IPS-NIHi11 (cell line): ENCODE results near the gene FAM210A.
"Not testable (repeated sequence)": the region's sequence is repeated elsewhere in the genome, so short reads cannot be mapped to it uniquely, and the experiment has no call there.

Experiments
- DNase-seq: peaks from one replicate; pipeline ENCODE4 v3.0.0; 2012; ENCODE audit warnings: mixed read lengths, low spot score

FAM210A gene, protein sequence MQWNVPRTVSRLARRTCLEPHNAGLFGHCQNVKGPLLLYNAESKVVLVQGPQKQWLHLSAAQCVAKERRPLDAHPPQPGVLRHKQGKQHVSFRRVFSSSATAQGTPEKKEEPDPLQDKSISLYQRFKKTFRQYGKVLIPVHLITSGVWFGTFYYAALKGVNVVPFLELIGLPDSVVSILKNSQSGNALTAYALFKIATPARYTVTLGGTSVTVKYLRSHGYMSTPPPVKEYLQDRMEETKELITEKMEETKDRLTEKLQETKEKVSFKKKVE

GRCh38 chr18:13726232-13726971 is at the start of gene FAM210A, which contains the start of gene RNMT:
FAM210A (minus strand) TSS chr18:13726558; CDS start chr18:13682077, 44,481 bp downstream.
RNMT (plus strand) TSS chr18:13726673; CDS start chr18:13731518, 4,845 bp downstream.
- peak; percentile 92 for DNase-seq

DNA sequence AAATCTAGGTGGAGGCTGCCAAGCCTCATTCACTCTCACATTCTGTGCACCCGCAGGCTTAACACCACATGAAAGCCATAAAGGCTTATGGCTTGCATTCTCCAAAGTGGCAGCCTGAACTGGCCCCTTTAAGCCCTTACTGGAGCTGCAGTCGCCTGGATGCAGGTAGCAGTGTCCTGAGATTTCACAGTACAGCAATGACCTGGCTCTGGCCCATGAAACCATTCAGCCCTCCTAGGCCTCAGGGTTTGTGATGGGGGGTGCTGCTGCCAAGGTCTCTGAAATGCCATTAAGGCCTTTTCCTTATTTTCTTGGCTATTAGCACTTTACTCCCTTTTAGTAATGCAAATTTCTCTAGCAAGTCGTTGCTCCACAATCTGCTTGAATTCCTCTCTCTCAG is 48.7 kb upstream of the FAM210A start:
- no peak for DNase-seq

GRCh38 chr18:13762690-13763439 is 36.5 kb upstream of the FAM210A start:
- DNase-seq, result no peak

- no peak for DNase-seq
Measured at GRCh38 chr18:13760047-13760446, 33.7 kb upstream of the FAM210A start.

DNA sequence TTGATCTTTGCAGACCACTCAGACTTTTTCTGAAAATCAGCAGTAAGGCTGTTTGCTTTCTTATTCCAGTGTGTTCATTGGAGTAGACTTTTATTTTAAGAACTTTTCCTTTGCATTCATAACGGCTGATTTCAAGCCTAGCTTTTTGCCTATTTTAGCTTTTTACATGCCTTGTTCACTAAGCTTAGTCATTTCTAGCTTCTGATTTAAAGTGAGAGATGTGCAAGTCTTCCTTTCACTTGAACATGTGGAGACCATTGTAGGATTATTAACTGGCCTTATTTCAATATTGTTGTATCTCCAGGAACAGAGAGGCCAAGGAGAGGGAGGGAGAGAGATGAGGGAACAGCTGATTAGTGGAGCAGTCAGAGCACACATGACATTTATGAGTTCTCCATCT is 32.3 kb upstream of the FAM210A start:
- no peak for DNase-seq

- no peak for DNase-seq
Measured at GRCh38 chr18:13756671-13757070, 30.3 kb upstream of the FAM210A start.

- DNase-seq, result no peak
Measured at GRCh38 chr18:13756261-13756660, 29.9 kb upstream of the FAM210A start.

GRCh38 chr18:13751599-13751998 is 25.2 kb upstream of the FAM210A start:
- DNase-seq, result not testable (repeated sequence)

DNA sequence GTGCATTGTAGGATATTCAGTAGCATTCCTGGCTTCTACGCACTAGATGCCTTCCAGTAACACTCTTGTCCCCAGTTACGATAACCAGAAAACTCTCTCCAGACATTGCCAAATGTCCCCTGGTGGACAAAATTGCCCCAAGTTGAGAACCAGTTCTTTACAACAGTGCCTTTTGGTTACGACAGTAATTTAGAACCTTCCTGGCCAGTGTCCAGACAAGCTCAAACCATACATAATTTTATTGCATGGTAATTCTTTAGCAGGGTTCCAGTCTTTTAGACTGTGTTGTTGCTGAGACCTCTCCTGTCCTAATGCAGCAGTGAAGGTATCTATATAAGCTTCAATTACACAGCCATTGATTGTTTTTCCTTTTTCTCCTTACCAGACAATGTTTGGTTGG is 20.3 kb upstream of the FAM210A start:
- DNase-seq, result no peak

- DNase-seq, result no peak
Measured at GRCh38 chr18:13745696-13746095, 19.3 kb upstream of the FAM210A start.

DNA sequence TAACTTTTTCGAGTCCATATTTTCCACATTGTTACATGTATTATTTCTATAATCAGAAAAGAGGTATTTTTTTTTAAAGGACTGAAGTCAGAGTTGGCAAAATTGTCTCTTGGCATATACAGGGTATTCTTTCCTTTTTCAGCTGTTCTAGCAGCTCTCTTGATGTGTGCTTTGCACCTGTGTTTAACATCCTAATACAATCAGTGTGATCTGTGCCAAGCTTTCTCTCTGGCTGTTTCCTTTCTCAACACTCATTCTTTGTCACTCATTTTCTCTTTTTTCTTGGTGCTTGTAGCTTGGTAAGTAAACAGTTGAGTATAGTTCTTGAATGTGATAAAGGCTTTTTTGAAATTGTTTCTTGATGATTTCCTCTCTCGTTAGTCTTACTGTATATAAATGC is 9.3 kb upstream of the FAM210A start:
- DNase-seq, result no peak

DNA sequence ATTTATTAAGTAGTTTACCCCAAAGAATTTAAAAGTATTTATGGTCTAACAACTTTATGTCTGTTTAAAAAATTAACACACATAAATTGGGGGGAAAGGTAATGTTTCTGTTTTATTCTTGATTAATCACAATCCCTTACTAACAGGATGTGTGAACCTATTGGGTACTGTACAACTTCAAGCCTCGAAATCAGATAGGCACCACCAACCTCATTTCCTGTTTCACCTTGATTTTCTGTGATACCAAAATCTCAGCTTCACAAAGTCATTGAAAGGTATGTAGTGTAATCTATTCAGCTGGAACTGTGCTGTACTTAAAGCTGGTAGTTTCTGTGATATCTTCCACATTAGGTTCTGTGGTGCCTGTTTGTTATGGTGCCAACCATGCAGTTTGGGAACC is 4.1 kb upstream of the FAM210A start:
- no peak for DNase-seq

GRCh38 chr18:13726972-13727331 is 594 bp upstream of the FAM210A start:
- peak; percentile 40 for DNase-seq

GRCh38 chr18:13725566-13726231 is 659 bp downstream of the FAM210A start:
- DNase-seq, result peak; percentile 24

GRCh38 chr18:13720847-13721246 is 5.5 kb downstream of the FAM210A start:
- DNase-seq, result no peak

GRCh38 chr18:13720123-13720522 is 6.2 kb downstream of the FAM210A start:
- no peak for DNase-seq

DNA sequence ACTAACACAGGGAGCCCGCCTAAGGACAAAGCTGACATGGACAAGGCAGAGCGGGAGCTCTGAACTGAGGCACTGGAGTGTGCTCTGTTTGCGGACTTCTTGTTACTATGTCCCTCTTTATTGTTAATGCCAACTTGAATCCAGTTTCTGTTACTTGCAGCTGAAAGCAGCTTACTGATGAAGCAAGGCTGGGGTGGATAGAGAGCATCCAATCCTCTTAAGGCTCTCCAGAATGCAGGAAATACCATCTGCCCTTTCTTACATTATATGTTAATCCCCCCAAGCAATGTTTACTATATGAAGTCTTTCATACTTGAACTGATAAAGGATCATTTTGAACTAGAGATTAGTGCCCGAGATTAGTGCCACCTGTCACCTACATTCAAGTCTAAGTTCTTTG is 9.4 kb downstream of the FAM210A start:
- no peak for DNase-seq

DNA sequence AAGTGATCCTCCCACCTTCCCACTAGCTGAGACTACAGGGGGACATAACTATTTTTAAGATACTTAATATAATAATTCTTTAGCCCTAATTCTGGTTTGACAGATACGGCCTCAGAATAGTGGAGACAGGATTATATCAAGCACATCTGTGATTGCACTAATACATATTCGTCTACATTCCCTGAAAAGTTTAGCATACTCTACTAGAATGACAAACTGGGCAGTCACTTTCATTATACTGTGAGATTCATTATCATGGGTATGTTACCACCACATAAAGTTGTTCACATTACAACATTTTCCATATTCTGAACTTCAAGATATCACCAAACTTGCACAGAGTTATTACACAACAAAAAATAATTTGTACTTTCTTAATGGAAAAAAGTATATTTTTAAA is 11.0 kb downstream of the FAM210A start:
- no peak for DNase-seq

DNA sequence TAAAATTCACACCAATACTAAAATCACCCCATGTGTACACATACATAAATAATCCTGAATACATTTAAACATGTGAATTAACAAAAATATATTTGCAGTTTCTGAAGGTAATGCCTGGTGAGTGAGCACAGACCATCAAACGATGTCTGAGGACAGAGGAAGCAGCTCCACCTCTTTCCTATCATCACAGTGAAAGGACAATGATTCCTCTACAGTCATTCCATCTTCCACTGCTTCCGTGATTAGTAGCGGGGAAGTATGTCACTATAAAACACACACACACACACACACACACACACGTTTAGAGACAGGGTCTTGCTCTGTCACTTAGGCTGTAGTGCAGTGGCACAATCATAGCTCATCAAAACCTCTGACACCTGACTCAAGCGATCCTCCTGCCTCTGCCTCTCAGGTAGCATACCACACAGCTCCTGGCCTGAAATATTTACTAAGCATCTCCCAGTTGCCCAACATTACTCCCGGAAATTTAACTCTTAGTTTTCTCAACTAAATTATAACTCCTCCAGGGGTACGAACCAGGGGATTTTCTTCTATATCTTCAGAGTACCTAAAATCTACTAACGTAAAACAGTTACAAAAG is 12.8 kb downstream of the FAM210A start:
- DNase-seq, result no peak

- no peak for DNase-seq
Measured at GRCh38 chr18:13712400-13713131, 13.8 kb downstream of the FAM210A start.

- DNase-seq, result no peak
Measured at GRCh38 chr18:13710414-13710831, 15.9 kb downstream of the FAM210A start.
